KMS-11 (cell line): ENCODE data around the gene RAMP1.
"Not testable (repeated sequence)": the region's sequence is repeated elsewhere in the genome, so short reads cannot be mapped to it uniquely, and the experiment has no call there.

ENCODE experiments used
- H2AFZ ChIP-seq: fragments of 200-600 bp; sonication (generic); 2 replicates; pipeline ENCODE4 v1.6.1; 2016; ENCODE audit warnings: antibody characterized with exemption, mixed run types, low read depth
- H3K27ac ChIP-seq: fragments of 200-600 bp; sonication (generic); 2 replicates; pipeline ENCODE4 v1.6.1; 2016; ENCODE audit warnings: mild to moderate bottlenecking, mixed run types
- H3K27me3 ChIP-seq: fragments of 200-600 bp; sonication (generic); 2 replicates; pipeline ENCODE4 v1.6.1; 2017; ENCODE audit warnings: mild to moderate bottlenecking, low read depth, mixed run types, moderate library complexity; ENCODE audit not compliant: insufficient read depth
- H3K36me3 ChIP-seq: fragments of 200-600 bp; sonication (generic); 2 replicates; pipeline ENCODE4 v1.6.1; 2017; ENCODE audit warnings: mild to moderate bottlenecking, mixed run types; ENCODE audit not compliant: insufficient read depth
- H3K4me1 ChIP-seq: fragments of 200-600 bp; sonication (generic); 2 replicates; pipeline ENCODE4 v1.6.1; 2016; ENCODE audit warnings: mild to moderate bottlenecking, low read depth, mixed run types; ENCODE audit not compliant: poor library complexity, severe bottlenecking
- H3K4me2 ChIP-seq: fragments of 200-600 bp; sonication (generic); 2 replicates; pipeline ENCODE4 v1.7.0; 2016; ENCODE audit warnings: mild to moderate bottlenecking, mixed run types
- H3K4me3 ChIP-seq: fragments of 200-600 bp; sonication (generic); IDR thresholded peaks from 2 replicates; pipeline ENCODE4 v1.6.1; 2017; ENCODE audit warnings: low read depth, low read length, mixed read lengths; ENCODE audit not compliant: insufficient read depth
- H3K79me2 ChIP-seq: fragments of 200-600 bp; sonication (generic); 2 replicates; pipeline ENCODE4 v1.6.1; 2016; ENCODE audit warnings: low read depth, mixed run types; ENCODE audit not compliant: insufficient read depth
- H3K9ac ChIP-seq: fragments of 200-600 bp; sonication (generic); 2 replicates; pipeline ENCODE4 v1.6.1; 2016; ENCODE audit warnings: mild to moderate bottlenecking, mixed run types
- H4K20me1 ChIP-seq: fragments of 200-600 bp; sonication (generic); 2 replicates; pipeline ENCODE4 v1.6.1; 2016; ENCODE audit warnings: mild to moderate bottlenecking, mixed run types; ENCODE audit not compliant: insufficient read depth
- CTCF ChIP-seq: fragments of 200-600 bp; sonication (generic); conservative IDR thresholded peaks from 2 replicates; pipeline ENCODE4 v1.6.1; 2017; ENCODE audit warnings: low read depth, mild to moderate bottlenecking, antibody characterized with exemption, low read length, moderate library complexity, mixed read lengths

RAMP1 gene

GRCh38 chr2:237946423-237946822, 87.0 kb downstream of the RAMP1 start:
- H3K9ac ChIP-seq = no peak overlapping the region
- H3K4me1 ChIP-seq = no peaks in the 10 kb centered on the region

DNA sequence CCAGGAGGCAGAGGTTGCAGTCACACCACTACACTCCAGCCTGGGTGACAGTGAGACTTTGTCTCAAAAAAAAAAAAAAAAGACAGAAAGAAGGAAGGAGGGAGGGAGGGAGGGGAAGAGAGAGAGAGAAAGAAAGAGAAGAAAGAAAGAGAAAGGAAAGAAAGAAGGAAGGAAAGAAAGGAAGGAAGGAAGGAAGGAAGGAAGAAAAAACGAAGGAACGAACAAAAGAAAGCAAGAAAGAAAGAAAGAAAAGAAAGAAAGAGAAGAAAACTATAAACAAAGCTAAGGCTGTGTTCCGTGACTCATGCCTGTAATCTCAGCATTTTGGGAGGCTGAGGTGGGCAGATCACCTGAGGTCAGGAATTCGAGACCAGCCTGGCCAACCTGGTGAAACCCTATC, 91.9 kb downstream of the RAMP1 start:
- not testable (repeated sequence) for H3K9ac ChIP-seq, H3K27ac ChIP-seq, H4K20me1 ChIP-seq

More at GRCh38 chr2:237946423-237946822, 87.0 kb downstream of the RAMP1 start:
- Histone ChIP-seq H3K4me2 (no peak overlapping the region), H4K20me1 (no peaks in the 10 kb centered on the region), H2AFZ (no peak overlapping the region), H3K4me3 (no peak overlapping the region), H3K27ac (no peak overlapping the region), H3K36me3 (no peaks in the 10 kb centered on the region), H3K27me3 (no peaks in the 10 kb centered on the region), H3K79me2 (no peaks in the 10 kb centered on the region)
- TF ChIP-seq CTCF = no peak

GRCh38 chr2:237951878-237952277, 92.5 kb downstream of the RAMP1 start:
- no peak overlapping the region for H3K4me3 ChIP-seq
- H3K9ac ChIP-seq = no peak overlapping the region
- no peaks in the 10 kb centered on the region for H3K79me2 ChIP-seq
- H3K4me1 ChIP-seq = no peaks in the 10 kb centered on the region
- no peak overlapping the region for H3K27ac ChIP-seq
- no peak overlapping the region for H2AFZ ChIP-seq
- H3K4me2 ChIP-seq = no peak overlapping the region
- no peaks in the 10 kb centered on the region for H3K36me3 ChIP-seq
- H3K27me3 ChIP-seq = no peaks in the 10 kb centered on the region
- H4K20me1 ChIP-seq = no peaks in the 10 kb centered on the region
- TF ChIP-seq CTCF = no peak

More for the DNA sequence above, 91.9 kb downstream of the RAMP1 start:
- H3K4me2 ChIP-seq, H3K27me3 ChIP-seq, H3K4me3 ChIP-seq, H2AFZ ChIP-seq, H3K36me3 ChIP-seq, H3K4me1 ChIP-seq, H3K79me2 ChIP-seq: not testable (repeated sequence)

- Histone ChIP-seq H3K4me1 (no peaks in the 10 kb centered on the region), H3K36me3 (no peaks in the 10 kb centered on the region), H4K20me1 (no peaks in the 10 kb centered on the region), H3K9ac (no peak overlapping the region), H3K4me2 (no peak overlapping the region), H3K27ac (no peak overlapping the region), H2AFZ (no peak overlapping the region), H3K79me2 (no peaks in the 10 kb centered on the region), H3K4me3 (no peak overlapping the region), H3K27me3 (no peaks in the 10 kb centered on the region)
- no peak for TF ChIP-seq CTCF
Measured at GRCh38 chr2:237952851-237953250, 93.4 kb downstream of the RAMP1 start.

- Histone ChIP-seq H3K36me3 (no peaks in the 10 kb centered on the region), H3K79me2 (no peaks in the 10 kb centered on the region), H3K4me2 (no peak overlapping the region), H3K27ac (no peak overlapping the region), H2AFZ (no peak overlapping the region), H4K20me1 (no peaks in the 10 kb centered on the region), H3K4me1 (no peaks in the 10 kb centered on the region), H3K27me3 (no peaks in the 10 kb centered on the region), H3K4me3 (no peak overlapping the region), H3K9ac (no peak overlapping the region)
- no peak for TF ChIP-seq CTCF
Measured at GRCh38 chr2:237955640-237956401, 96.4 kb downstream of the RAMP1 start.
